Activated T-cell treated with anti-CD3 and anti-CD28 coated beads, Interleukin-2, amount 50 U/mL, for 48 hours (primary cell): ENCODE results near the gene FAM50B.

Experiments
- DNase-seq, 2 experiments: peaks; one replicate each; pipeline ENCODE4 v3.0.0-alpha.2; 2020

The FAM50B gene, protein sequence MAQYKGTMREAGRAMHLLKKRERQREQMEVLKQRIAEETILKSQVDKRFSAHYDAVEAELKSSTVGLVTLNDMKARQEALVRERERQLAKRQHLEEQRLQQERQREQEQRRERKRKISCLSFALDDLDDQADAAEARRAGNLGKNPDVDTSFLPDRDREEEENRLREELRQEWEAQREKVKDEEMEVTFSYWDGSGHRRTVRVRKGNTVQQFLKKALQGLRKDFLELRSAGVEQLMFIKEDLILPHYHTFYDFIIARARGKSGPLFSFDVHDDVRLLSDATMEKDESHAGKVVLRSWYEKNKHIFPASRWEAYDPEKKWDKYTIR

DNA sequence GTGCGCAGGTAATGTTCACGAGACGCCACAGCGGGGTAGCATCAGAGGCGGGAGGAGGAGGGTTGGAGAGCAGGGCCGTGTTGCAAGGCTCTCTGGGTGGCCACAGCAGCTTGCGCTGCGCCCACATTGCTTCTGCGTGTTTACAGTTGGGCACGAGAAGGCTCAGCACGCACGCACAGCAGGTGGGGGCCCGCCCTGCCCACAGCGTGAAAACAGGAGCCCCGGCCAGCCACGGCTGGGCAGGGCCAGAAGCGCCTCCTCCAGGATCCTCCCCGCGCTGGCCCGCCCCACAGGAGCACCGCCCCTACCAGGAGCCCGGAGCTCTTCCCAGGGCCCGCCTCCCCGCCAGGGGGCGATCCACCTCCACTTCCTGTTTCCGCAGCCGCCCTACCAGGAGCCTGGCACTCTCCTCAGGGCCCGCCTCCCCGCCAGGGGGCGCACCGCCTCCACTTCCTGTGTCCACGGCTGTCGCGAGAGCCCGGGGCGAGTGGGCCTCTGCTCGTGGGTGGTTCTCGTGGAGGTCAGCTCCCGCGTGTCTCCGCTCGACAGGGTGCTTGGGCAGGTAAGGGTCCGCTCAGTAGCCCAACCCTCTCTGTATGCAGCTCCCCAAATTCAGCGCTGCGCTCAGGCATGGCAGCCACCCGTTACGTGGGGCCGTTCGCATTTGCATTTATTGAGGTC, at the start of gene FAM50B:
Gene FAM50B (plus strand): TSS at position 449 of the 681 bp plus-strand sequence. CDS start 439 bp downstream, outside the sequence.
- peak; percentile 93 to 95 for DNase-seq

DNA sequence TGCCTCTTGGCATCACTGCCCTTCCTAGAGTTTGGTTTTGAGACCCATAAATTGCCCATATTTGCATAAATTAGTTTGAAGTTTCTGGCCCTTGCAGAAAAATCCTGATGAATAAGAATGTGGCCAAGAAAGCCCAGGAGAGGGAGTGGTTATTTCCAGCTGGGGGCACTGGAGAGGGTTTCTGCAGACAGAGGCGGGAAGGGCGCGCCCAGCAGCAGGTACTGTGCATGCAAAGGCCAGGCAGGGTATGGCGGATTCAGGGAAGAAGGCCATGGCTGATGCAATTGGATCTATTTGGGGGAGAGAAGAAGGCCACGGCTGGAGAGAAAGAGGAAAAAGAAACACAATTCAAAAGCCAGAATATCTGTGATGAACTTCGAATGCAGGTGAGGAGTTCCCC, 49.5 kb upstream of the FAM50B start:
- DNase-seq: no peak

DNA sequence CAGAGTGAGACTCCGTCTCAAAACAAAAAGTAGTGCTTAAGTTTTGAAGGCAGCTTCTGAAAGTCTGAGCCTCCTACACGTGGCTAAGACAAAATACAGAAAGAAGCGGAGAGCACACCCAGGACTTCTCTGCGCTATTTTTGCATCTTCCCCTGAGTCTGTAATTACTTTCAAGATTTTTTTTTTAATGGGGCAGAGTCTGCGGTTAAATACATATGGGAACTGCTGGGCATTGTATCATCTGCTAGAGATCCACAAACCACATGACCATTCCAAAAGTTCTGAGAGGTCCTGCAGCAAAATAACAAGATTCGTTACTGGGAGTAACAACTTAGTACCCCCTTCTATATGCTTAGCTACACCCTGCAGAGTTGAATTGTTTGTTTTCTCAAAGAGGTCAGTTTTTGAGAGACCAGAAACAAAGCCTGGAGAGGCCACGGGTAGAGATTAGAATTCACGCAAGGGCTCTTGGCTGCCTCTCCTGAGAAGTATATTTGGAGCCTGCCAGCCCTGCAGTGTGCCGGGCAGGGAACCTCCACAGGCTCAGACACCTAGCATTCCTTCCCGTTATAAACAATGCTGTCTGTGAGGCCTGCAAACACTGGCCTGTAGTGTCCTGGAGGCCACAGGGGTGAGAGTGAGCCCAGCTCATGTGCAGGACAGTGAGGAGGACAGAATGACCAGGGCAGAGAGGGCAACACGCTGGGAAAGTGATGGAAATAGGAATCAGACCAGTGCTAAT, 48.2 kb upstream of the FAM50B start:
- no peak for DNase-seq

DNA sequence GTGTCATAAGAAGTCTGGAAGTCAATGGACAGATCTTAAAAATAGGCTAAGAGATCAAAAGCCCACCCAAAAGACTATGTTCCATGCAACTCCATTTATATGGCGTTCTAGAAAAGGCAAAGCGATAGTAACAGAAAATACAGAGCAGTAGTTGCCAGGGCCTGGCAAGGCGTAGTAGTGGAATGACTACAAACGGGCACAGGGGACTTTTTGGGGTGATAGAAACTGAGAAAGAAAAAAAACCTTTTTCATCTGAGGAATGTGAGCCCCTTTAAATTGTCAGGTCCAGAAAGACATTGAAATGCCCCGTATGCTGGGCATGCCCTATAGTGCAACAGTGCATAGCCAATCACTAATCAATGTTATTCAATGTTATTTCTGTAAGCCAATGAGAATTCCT, 47.2 kb upstream of the FAM50B start:
- no peak for DNase-seq

DNA sequence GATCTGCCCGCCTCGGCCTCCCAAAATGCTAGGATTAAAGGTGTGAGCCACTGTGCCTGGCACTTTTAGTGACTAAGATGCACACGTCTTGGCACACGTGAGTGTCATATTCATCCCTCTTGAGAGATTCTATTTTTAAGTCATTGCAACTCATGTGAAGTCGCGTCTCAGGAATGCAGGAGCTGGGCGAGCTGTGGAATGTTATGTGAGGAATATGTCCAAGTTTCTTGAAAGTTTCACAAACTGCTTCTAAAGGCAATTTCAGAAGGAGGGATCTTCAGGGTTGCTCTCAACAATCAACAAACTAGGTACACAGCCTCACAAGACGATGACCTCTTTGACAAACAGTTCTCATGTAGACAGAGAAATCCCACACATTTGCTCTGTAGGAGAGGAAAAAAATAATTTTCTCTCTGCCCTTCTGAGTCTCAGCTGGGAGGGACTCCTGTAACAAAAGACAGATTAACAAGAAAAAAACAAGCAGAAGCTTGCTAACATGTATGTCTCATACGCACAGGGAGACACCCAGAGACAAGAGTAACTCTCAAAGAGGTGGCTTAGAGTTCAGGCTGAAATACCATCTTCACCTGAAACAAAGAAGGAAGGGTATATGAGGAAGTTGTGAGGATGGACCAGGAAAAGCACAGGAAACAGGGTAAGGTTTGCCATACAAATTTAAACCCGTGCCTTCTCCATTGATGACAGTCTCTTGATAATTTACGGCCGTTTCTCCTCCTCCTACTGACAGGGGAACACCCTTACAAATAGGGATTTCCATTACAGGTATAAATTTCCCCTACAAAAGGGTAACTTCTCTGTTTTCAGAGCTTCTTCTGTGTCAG, 45.3 kb upstream of the FAM50B start:
- no peak for DNase-seq

GRCh38 chr6:3804964-3805363, 44.2 kb upstream of the FAM50B start:
- DNase-seq: no peak

- no peak for DNase-seq
These were observed 43.6 kb upstream of the FAM50B start for GRCh38 chr6:3805448-3806123.

GRCh38 chr6:3806169-3806922, 42.8 kb upstream of the FAM50B start:
- DNase-seq: no peak

GRCh38 chr6:3808199-3808598, 41.0 kb upstream of the FAM50B start:
- no peak for DNase-seq

DNA sequence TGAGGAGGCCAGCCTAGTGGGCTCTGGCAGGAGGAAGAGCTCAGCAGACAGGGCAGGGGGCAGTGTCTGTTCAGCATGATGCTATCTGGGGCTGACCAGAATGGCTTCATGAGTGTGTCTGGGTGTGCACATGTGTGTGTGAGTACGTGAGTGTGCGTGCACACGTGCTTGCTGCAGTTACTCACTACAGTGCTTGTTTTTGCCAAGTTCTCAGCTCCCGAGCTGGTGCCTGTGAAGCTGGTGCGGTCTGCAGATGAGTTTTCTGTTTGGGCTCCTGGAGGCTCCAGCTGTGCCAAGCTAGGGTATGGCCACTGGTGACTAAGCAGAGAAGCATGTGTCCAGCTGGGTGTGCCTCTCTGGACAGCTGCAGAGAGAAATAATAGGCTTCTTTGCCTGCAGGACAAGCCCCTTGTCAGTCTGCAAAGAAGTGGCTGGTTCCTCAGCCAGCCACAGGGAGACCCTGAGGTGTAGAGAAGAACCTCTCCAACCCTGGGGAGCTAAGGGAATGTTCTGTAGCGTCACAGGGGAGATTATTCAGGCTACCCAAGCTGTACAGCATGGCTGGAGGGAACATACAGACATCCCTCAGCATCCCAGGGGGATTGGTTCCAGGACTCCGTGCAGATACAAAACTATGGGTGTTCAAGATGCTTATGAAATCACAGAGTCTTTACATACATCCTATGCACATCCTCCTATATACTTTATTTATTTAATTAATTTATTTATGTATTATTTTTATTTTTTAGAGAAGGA, 40.2 kb upstream of the FAM50B start:
- DNase-seq: no peak

DNA sequence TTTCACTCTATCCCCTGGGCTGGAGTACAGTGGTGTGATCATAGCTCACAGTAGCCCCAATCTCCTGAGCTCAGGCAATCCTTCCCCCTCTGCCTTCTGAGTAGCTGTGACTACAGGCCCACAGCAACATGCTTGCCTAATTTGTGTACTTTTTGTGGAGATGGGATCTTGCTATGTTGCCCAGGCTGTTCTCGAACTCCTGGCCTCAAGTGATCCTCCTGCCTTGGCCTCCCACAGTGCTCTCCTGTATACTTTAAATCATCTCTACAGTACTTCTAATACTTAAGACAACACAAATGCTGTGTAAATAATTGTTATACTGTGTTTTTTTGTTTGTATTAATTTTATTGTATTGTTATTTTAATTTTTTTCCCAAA, 39.7 kb upstream of the FAM50B start:
- DNase-seq: no peak

DNA sequence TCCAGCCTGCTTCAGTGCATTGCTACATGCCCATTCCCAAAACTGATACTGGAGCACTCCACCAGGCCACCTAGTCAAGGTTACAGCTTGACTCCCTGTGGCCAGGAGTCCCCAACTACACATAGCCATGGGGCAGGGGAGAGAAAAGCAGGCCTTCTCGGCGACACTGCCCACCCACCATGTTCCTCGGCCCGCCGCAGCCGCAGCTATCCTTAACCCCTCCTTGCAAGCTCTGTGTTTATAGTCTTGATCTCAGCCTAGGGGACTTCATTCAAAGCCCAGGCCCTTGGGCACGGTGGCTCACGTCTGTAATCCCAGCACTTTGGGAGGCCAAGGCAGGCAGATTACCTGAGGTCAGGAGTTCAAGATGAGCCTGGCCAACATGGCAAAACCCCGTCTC, 39.2 kb upstream of the FAM50B start:
- no peak for DNase-seq

- DNase-seq: no peak
These were observed 38.0 kb upstream of the FAM50B start for GRCh38 chr6:3811191-3811590.

GRCh38 chr6:3812596-3812995, 36.6 kb upstream of the FAM50B start:
- no peak for DNase-seq

- no peak for DNase-seq
These were observed 35.9 kb upstream of the FAM50B start for GRCh38 chr6:3813150-3813780.

DNA sequence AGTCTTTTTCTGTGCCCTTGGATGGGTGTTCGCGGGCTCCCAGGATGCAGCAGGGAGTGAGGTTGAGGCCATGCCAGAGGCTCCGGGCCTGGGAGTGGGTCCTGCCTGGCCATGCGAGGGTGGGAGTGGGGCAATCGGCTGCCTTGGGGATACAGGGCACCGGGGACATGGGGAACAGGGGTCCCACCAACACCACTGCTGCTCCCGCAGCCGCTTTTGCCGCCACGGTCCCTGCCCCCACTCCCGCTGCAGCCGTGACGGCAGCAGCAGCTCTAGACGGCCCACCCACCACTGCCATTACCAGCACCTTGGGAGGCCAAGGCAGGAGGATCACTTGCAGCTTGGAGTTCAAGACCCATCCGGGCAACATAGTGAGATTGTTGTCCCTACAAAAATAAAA, 35.3 kb upstream of the FAM50B start:
- DNase-seq: no peak

GRCh38 chr6:3814539-3814938, 34.6 kb upstream of the FAM50B start:
- DNase-seq: no peak

DNA sequence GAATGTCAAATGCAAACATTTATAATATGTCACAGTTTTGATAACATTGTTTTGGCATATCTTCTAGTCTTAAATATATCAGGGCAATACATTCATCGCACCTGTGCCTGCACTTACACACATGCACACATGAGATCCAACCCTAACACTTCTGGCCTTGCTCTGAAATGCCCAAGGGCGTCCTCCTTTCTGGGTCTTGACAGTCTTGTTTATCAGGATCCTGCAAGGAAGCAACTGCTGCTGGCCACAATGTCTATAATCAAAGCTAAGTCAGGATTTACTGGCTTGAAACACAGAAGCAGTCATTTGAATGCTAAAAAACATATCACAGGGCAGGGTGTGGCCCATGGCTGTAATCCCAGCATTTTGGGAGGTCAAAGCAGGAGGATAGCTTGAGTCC, 32.9 kb upstream of the FAM50B start:
- DNase-seq: no peak

- no peak for DNase-seq
These were observed 29.7 kb upstream of the FAM50B start for GRCh38 chr6:3819161-3820110.
